Astrocyte of the hippocampus (primary cell): ENCODE measurements around the gene DIP2B.
A peak's percentile ranks its signal among the peaks of the same experiment; 100 is the strongest.

Experiments
- DNase-seq: peaks from one replicate; pipeline ENCODE4 v3.0.0; 2011; ENCODE audit warnings: low read depth, low spot score

DIP2B gene

GRCh38 chr12:50635857-50636256 is 131.1 kb downstream of the DIP2B start:
- DNase-seq = no peak

- no peak for DNase-seq
Observed at GRCh38 chr12:50636505-50636904, 131.7 kb downstream of the DIP2B start.

- DNase-seq = peak; percentile 59
Observed at GRCh38 chr12:50637870-50638481, 133.2 kb downstream of the DIP2B start.

GRCh38 chr12:50638482-50638880 is 133.7 kb downstream of the DIP2B start:
- DNase-seq = no peak

GRCh38 chr12:50639721-50640120 is 134.9 kb downstream of the DIP2B start:
- no peak for DNase-seq

- DNase-seq = no peak
Observed at GRCh38 chr12:50640321-50640939, 135.6 kb downstream of the DIP2B start.

- DNase-seq = no peak
Observed at GRCh38 chr12:50641566-50641965, 136.8 kb downstream of the DIP2B start.

GRCh38 chr12:50642035-50642451 is 137.3 kb downstream of the DIP2B start:
- DNase-seq = peak; percentile 78

GRCh38 chr12:50642761-50643160 is 138.0 kb downstream of the DIP2B start:
- no peak for DNase-seq

GRCh38 chr12:50647031-50647430 is 142.2 kb downstream of the DIP2B start:
- no peak for DNase-seq

- peak; percentile 50 for DNase-seq
Observed at GRCh38 chr12:50647479-50647878, 142.7 kb downstream of the DIP2B start.

GRCh38 chr12:50650285-50650684 is 145.5 kb downstream of the DIP2B start:
- DNase-seq = no peak

- no peak for DNase-seq
Observed at GRCh38 chr12:50655374-50655921, 150.7 kb downstream of the DIP2B start.

- no peak for DNase-seq
Observed at GRCh38 chr12:50659260-50659659, 154.5 kb downstream of the DIP2B start.

- no peak for DNase-seq
Observed at GRCh38 chr12:50659690-50660424, 155.1 kb downstream of the DIP2B start.

- DNase-seq = no peak
Observed at GRCh38 chr12:50660425-50660822, 155.6 kb downstream of the DIP2B start.

- DNase-seq = peak; percentile 68
Observed at GRCh38 chr12:50661300-50662115, 156.7 kb downstream of the DIP2B start.

GRCh38 chr12:50662116-50662510 is 157.3 kb downstream of the DIP2B start:
- no peak for DNase-seq

- DNase-seq = no peak
Observed at GRCh38 chr12:50665170-50665569, 160.4 kb downstream of the DIP2B start.

GRCh38 chr12:50665609-50666008 is 160.8 kb downstream of the DIP2B start:
- DNase-seq = no peak

GRCh38 chr12:50666023-50666422 is 161.2 kb downstream of the DIP2B start:
- DNase-seq = no peak

- no peak for DNase-seq
Observed at GRCh38 chr12:50672158-50672557, 167.4 kb downstream of the DIP2B start.
